Putamen (tissue), 1 donor: ENCODE results near the gene JPT2.
A peak's percentile ranks its signal among the peaks of the same experiment; 100 is the strongest.
"Not testable (repeated sequence)": the region's sequence is repeated elsewhere in the genome, so short reads cannot be mapped to it uniquely, and the experiment has no call there.

Experiments
- DNase-seq: peaks from one replicate; pipeline ENCODE4 v3.0.0-alpha.2; 2016; ENCODE audit warnings: low spot score

Gene JPT2

DNA sequence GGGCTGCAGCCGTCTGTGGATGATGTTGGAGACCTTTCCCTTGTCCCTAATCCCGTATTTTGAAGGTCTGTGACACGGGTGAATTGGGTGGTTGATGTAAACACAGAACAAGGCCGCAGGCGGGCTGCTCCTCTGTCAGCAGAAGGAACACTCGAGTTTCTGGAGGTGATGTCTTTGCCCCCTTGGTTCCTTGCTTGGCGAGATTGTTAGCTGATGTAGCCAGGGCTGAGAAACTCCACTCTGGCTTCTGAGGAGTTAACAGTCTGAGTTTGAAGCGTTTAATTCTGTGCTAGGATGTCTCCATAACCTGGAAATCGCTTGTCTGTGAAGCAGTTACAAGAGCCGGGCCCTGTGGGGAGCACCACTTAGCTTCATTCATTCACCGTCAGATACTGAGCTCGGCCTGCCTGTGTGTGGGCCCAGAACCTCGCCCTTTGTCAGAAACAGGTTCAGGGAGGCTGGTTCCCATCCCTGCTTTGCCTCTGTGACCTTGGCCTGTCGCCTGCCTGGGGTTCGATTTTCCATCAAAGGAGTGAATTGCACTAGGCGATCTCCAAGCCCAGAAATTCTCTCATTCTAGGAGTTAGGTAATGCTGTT is 29.2 kb downstream of the JPT2 start:
- DNase-seq: peak; percentile 41

- DNase-seq: no peak
Measured at GRCh38 chr16:1708083-1708767, 30.1 kb downstream of the JPT2 start.

DNA sequence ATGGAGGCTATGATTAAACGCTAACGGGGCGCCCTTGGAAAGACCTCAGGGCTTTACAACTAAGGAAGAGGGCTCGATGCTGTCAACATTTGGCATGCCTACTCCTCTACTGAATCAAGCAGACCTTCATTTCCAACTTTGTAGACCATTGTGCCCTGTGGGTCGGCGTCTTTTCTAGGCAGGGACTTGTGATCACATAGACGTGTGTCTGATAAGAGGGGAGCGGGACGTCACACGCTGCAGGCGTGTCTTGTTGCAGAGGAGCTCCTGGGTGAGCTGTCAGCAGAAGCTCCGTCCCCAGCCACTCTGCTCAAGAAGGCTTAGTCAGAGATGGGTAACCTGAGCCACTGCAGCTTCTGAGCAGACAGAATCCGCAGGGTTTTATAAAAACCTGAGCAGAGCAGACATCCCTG is 30.7 kb downstream of the JPT2 start:
- DNase-seq: no peak

DNA sequence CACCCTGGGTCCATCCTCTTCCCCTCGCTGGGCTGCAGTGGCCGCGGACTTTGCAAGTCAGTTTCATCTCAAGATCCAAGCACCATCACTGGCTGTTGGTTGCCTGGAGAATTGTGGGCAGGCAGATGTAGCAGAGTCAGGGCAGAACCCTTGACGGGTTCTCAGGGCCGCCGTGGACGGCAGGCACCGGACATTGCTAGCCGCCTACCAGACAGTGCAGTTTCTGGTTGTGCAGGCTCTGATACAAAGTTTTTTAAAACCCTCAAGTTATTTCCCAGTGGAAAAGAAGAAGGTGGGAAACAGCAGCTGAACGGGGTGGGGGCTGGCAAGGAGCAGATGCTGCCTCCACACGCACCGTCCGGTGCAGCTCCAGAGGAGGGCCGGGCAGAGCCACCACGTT is 31.3 kb downstream of the JPT2 start:
- DNase-seq: no peak

DNA sequence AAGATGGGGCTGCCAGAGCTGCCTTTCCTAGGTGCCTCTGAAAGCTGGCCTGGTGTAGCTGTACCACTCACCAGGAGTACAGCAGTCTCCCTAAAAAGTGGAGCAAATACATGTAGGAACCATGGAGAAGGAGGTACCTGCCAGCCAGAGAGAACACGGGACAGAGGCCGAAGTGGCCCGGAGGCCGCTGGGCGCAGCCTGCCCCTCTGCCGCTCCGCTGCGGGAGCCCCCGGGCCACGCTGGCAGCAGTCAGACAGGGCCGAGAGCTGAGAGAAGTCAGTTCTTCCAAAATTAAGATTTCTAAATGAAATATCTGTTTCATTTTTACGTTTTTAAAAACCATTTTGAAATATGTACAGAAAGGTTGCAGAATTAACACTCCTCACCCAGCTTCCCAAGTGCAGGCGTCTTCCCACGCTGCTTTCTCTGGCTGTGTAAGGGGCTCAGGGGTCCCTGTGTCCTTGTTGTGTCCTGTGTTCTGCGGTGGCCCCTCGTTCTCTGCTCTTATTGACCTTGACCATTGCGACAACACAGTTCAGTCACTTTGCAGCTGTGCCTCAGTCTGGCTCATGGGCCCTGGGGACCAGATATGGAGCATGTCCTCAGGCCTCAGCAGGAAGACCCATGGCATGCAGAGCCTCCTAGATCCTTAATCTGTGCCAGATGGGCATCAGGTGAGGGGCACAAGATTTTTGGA is 32.9 kb downstream of the JPT2 start:
- no peak for DNase-seq

GRCh38 chr16:1712791-1713261 is 34.7 kb downstream of the JPT2 start:
- no peak for DNase-seq

GRCh38 chr16:1713331-1713730 is 35.3 kb downstream of the JPT2 start:
- DNase-seq: no peak

- no peak for DNase-seq
Measured at GRCh38 chr16:1713933-1714332, 35.9 kb downstream of the JPT2 start.

- DNase-seq: no peak
Measured at GRCh38 chr16:1715220-1715619, 37.1 kb downstream of the JPT2 start.

GRCh38 chr16:1718236-1718635 is 40.2 kb downstream of the JPT2 start:
- not testable (repeated sequence) for DNase-seq

- not testable (repeated sequence) for DNase-seq
Measured at GRCh38 chr16:1719559-1720229, 41.6 kb downstream of the JPT2 start.

DNA sequence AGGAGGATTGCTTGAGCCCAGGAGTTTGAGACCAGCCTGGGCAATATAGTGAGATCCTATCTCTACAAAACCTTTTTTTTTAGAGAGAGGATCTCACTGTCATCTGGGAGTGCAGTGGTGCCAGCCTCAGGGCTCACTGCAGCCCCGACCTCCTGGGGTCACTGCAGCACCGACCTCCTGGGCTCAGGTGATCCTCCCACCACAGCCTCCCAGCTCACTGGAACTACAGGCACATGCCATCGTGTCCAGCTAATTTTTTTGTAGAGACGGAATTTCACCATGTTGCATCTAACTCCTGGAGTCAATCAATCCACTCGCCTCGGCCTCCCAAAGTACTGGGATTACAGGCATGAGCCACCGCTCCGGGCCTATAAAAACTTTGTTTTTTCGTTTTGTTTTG is 43.3 kb downstream of the JPT2 start:
- no peak for DNase-seq

GRCh38 chr16:1723450-1724147 is 45.5 kb downstream of the JPT2 start:
- no peak for DNase-seq

- DNase-seq: no peak
Measured at GRCh38 chr16:1724491-1724890, 46.4 kb downstream of the JPT2 start.

- DNase-seq: no peak
Measured at GRCh38 chr16:1726661-1727502, 48.8 kb downstream of the JPT2 start.

DNA sequence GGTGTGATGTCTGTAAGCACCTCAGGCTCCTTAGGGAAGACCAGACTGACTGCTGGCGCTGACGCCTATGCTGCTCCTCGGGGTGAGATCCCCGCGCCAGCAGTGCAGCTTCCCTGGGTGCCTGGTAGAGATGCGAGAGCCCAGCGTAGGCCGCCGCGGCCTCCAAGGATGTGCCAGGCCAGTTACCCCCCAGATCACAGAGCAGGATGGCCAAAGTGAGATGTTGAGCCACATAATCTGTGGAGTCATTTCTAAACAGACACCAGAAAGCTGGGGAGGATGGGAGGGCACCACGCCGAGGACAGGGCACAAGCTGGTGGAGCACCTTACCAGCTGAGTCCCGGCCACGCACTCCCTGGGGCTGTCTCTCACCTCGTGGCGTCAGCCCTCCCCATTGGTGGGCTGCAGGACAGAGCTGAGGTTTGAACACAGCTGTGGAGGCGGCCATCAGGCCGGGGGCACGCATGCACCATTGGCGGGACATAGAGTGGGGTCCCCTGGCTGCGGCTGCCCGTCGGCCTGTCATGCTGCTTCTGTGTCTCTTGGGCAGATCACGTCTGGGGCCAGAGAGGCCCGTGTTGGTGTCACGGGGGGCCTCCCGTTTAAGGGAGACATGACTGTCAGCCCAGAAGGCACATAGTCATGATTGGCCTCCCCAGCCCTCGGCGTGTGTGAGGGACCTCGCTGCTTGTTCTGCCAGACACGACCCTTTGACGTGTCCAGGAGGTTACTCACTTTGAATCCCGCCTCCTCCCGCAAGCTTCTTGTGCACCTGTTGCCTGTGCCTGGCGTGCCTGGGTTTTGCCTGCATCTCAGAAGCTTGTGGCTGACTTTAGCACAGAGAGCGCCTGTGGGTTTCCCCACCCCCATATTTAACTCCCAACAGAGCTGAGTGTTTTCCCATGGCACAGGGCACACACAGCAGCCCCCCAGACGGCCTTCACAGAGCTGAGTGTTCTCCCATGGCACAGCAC is 49.9 kb downstream of the JPT2 start:
- no peak for DNase-seq

GRCh38 chr16:1729026-1729425 is 50.9 kb downstream of the JPT2 start:
- no peak for DNase-seq

- DNase-seq: no peak
Measured at GRCh38 chr16:1729445-1729844, 51.4 kb downstream of the JPT2 start.

GRCh38 chr16:1731073-1731472 is 53.0 kb downstream of the JPT2 start:
- DNase-seq: no peak

DNA sequence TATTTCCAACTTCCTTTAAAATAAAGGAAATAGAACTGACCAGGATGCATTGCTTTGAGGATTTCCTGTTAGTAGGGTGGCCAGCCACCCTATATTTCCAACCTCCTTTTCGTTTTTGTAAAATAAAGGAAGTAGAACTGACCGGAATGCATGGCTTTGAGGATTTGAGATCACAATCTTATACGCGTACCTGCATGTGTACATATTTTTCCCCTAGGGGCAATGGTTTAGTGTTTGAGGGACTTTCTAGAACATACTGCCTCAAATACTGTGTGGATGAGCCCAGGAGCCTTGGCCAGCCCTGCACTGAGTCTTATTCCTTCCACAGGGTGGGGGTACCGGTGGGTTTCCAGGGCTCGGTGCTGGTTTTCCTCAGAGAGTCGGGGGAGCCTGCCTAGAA is 53.5 kb downstream of the JPT2 start:
- DNase-seq: no peak
